Liver (tissue), 3 donors: ENCODE data around the gene CEACAM16.

Experiments used
- FOXA1 ChIP-seq: IDR thresholded peaks from 2 replicates; pipeline ENCODE4 v1.6.1; 2016; ENCODE audit warnings: antibody characterized with exemption
- GABPA ChIP-seq, 2 donors: IDR thresholded peaks in 1 of 2; conservative IDR thresholded peaks in 1 of 2; 2 replicates each; pipeline ENCODE4 v1.6.1; 2016; ENCODE audit warnings: antibody characterized with exemption in 2 of 2, mild to moderate bottlenecking in 1 of 2, moderate library complexity in 1 of 2
- HNF4G ChIP-seq: IDR thresholded peaks from 2 replicates; pipeline ENCODE4 v1.6.1; 2016; ENCODE audit warnings: antibody characterized with exemption
- JUND ChIP-seq, 2 donors: IDR thresholded peaks; 2 replicates each; pipeline ENCODE4 v1.6.1; 2016; ENCODE audit warnings: antibody characterized with exemption in 2 of 2
- RAD21 ChIP-seq, 2 donors: IDR thresholded peaks; 2 replicates each; pipeline ENCODE4 v1.6.1; 2016; ENCODE audit warnings: antibody characterized with exemption in 2 of 2, mild to moderate bottlenecking in 2 of 2
- RXRA ChIP-seq, 2 donors: IDR thresholded peaks; 2 replicates each; pipeline ENCODE4 v1.6.1; 2017 to 2018; ENCODE audit warnings: antibody characterized with exemption in 2 of 2, mild to moderate bottlenecking in 1 of 2
- TAF1 ChIP-seq: conservative IDR thresholded peaks from 2 replicates; pipeline ENCODE4 v1.6.1; 2016; ENCODE audit warnings: antibody characterized with exemption, mild to moderate bottlenecking
- YY1 ChIP-seq: IDR thresholded peaks from 2 replicates; pipeline ENCODE4 v1.6.1; 2016; ENCODE audit warnings: antibody characterized with exemption, mild to moderate bottlenecking
- TF ChIP-seq, protein P1 (sequence below): fragments of 150-350 bp; IDR thresholded peaks from 2 replicates; pipeline ENCODE4 v1.5.1; 2017; ENCODE audit warnings: improper control_type of control experiment, low read depth, low read length; ENCODE audit not compliant: missing input control
- TF ChIP-seq, protein P2 (sequence below): IDR thresholded peaks from 2 replicates; pipeline ENCODE4 v1.6.1; 2016; ENCODE audit warnings: antibody characterized with exemption, mild to moderate bottlenecking
- TF ChIP-seq, protein P3 (sequence below): IDR thresholded peaks from 2 replicates; pipeline ENCODE4 v1.6.1; 2016; ENCODE audit warnings: antibody characterized with exemption
- TF ChIP-seq, protein P4 (sequence below): IDR thresholded peaks from 2 replicates; pipeline ENCODE4 v1.6.1; 2016; ENCODE audit warnings: antibody characterized with exemption
- donor health status: healthy.
- donor health status: healthy.

DNA sequence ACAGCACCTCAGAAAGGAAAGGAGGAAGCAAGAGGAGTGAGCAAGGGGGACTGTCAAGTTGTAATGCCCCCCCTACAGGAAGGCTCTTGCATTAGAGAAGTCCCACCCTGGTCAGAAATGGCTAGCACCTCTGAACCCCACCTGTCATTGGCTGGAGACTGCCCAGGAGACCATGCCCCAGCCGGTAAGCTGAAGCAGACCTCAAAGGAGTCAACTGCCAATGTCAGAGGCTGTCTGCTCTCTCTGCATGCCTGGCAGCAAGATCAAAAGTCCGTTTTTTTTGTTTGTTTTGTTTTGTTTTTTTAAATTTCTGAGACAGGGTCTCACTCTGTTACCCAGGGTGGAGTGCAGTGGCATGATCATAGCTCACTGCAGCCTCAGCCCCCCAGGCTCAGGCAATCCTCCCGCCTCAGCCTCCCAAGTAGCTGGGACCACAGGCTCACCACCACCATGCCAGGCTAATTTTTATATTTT lies 41.4 kb downstream of the CEACAM16 start:
- TF ChIP-seq, protein P1, sequence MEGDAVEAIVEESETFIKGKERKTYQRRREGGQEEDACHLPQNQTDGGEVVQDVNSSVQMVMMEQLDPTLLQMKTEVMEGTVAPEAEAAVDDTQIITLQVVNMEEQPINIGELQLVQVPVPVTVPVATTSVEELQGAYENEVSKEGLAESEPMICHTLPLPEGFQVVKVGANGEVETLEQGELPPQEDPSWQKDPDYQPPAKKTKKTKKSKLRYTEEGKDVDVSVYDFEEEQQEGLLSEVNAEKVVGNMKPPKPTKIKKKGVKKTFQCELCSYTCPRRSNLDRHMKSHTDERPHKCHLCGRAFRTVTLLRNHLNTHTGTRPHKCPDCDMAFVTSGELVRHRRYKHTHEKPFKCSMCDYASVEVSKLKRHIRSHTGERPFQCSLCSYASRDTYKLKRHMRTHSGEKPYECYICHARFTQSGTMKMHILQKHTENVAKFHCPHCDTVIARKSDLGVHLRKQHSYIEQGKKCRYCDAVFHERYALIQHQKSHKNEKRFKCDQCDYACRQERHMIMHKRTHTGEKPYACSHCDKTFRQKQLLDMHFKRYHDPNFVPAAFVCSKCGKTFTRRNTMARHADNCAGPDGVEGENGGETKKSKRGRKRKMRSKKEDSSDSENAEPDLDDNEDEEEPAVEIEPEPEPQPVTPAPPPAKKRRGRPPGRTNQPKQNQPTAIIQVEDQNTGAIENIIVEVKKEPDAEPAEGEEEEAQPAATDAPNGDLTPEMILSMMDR: no peak
- no peak for TF ChIP-seq TAF1
- TF ChIP-seq, protein P2, sequence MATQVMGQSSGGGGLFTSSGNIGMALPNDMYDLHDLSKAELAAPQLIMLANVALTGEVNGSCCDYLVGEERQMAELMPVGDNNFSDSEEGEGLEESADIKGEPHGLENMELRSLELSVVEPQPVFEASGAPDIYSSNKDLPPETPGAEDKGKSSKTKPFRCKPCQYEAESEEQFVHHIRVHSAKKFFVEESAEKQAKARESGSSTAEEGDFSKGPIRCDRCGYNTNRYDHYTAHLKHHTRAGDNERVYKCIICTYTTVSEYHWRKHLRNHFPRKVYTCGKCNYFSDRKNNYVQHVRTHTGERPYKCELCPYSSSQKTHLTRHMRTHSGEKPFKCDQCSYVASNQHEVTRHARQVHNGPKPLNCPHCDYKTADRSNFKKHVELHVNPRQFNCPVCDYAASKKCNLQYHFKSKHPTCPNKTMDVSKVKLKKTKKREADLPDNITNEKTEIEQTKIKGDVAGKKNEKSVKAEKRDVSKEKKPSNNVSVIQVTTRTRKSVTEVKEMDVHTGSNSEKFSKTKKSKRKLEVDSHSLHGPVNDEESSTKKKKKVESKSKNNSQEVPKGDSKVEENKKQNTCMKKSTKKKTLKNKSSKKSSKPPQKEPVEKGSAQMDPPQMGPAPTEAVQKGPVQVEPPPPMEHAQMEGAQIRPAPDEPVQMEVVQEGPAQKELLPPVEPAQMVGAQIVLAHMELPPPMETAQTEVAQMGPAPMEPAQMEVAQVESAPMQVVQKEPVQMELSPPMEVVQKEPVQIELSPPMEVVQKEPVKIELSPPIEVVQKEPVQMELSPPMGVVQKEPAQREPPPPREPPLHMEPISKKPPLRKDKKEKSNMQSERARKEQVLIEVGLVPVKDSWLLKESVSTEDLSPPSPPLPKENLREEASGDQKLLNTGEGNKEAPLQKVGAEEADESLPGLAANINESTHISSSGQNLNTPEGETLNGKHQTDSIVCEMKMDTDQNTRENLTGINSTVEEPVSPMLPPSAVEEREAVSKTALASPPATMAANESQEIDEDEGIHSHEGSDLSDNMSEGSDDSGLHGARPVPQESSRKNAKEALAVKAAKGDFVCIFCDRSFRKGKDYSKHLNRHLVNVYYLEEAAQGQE: no peak
- TF ChIP-seq, protein P3, sequence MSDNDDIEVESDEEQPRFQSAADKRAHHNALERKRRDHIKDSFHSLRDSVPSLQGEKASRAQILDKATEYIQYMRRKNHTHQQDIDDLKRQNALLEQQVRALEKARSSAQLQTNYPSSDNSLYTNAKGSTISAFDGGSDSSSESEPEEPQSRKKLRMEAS: peak; percentile 17
- peak; percentile 19 for TF ChIP-seq YY1
- no peak for TF ChIP-seq GABPA (IDR thresholded peaks at IDR 0.05 in 1 of 2, conservative IDR thresholded peaks at IDR 0.05 in 1 of 2)
- TF ChIP-seq RXRA (IDR thresholded peaks at IDR 0.05): peak; percentile 42 to 60
- TF ChIP-seq FOXA1: no peak
- TF ChIP-seq JUND (IDR thresholded peaks at IDR 0.05): no peak
- peak; percentile 50 for TF ChIP-seq HNF4G
- peak in 1 of 2 donors; percentile 21 for TF ChIP-seq RAD21 (IDR thresholded peaks at IDR 0.05)
- TF ChIP-seq, protein P4, sequence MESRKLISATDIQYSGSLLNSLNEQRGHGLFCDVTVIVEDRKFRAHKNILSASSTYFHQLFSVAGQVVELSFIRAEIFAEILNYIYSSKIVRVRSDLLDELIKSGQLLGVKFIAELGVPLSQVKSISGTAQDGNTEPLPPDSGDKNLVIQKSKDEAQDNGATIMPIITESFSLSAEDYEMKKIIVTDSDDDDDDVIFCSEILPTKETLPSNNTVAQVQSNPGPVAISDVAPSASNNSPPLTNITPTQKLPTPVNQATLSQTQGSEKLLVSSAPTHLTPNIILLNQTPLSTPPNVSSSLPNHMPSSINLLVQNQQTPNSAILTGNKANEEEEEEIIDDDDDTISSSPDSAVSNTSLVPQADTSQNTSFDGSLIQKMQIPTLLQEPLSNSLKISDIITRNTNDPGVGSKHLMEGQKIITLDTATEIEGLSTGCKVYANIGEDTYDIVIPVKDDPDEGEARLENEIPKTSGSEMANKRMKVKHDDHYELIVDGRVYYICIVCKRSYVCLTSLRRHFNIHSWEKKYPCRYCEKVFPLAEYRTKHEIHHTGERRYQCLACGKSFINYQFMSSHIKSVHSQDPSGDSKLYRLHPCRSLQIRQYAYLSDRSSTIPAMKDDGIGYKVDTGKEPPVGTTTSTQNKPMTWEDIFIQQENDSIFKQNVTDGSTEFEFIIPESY: no peak
